GM12891 (cell line): Measurements from ENCODE around the gene USF2.
"Not testable (repeated sequence)": the region's sequence is repeated elsewhere in the genome, so short reads cannot be mapped to it uniquely, and the experiment has no call there.

Experiments used
- DNase-seq: peaks from one replicate; pipeline ENCODE4 v3.0.0; 2011; ENCODE audit warnings: low spot score; ENCODE audit not compliant: insufficient read length
- FAIRE-seq: peaks from 2 replicates; lab custom pipeline; 2011; peaks lifted over from hg19 to GRCh38; lab: Jason Lieb, UNC
- PAX5 ChIP-seq: IDR thresholded peaks from 2 replicates; pipeline ENCODE4 v1.6.1; 2011; ENCODE audit warnings: low read length, moderate library complexity, mild to moderate bottlenecking; ENCODE audit not compliant: insufficient read depth, severe bottlenecking
- POLR2A ChIP-seq: IDR thresholded peaks from 2 replicates; pipeline ENCODE4 v1.6.1; 2011; ENCODE audit warnings: low read depth, low read length, control low read depth
- POLR2AphosphoS5 ChIP-seq: IDR thresholded peaks from 2 replicates; pipeline ENCODE4 v1.6.1; 2011; ENCODE audit warnings: low read depth, low read length, control low read depth
- POU2F2 ChIP-seq: IDR thresholded peaks from 2 replicates; pipeline ENCODE4 v1.6.1; 2011; ENCODE audit warnings: low read depth, mild to moderate bottlenecking, control low read depth, low read length, moderate library complexity
- SPI1 ChIP-seq: IDR thresholded peaks from 2 replicates; pipeline ENCODE4 v1.6.1; 2011; ENCODE audit warnings: low read depth, low read length, control low read depth
- TAF1 ChIP-seq: IDR thresholded peaks from 2 replicates; pipeline ENCODE4 v1.6.1; 2011; ENCODE audit warnings: low read depth, low read length, control low read depth

Gene USF2

DNA sequence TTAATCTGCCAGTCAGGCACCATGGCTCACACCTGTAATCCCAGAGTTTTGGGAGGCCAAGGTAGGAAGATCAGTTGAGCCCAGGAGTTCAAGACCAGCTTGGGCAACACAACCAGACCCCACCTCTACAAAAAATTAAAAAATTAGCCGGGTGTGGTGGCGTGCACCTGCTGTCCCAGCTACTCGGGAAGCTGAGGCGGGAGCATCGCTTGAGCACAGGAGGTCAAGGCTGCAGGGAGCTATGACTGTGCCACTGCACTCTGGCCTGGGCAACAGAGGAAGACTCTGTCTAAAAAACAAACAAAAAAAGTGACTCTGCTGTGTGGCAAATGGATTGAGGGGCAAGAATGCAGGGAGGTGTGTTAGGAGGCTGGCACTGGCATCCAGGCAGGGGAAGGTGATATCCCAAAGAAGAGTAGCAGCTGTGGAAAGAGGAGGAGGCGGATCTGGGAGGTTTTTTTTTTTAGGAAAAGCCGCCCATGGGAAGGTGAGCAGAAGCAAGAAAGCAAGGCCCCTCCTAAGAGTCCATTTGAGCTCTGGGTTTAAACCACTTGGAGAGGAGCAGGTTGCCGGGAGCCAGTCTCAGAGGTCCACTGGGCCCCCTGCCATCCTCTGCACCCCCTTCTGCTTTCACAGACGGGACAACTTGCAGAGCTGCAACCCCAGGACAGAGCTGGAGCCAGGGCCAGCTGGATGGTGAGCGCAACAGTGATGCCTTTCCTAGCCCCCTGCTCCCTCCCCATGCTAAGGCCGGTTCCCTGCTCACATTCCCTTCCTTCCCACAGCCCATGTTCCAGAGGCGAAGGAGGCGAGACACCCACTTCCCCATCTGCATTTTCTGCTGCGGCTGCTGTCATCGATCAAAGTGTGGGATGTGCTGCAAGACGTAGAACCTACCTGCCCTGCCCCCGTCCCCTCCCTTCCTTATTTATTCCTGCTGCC, 15.7 kb downstream of the USF2 start:
- FAIRE-seq = no peak
- TF ChIP-seq SPI1 (no peak), TAF1 (no peak), PAX5 (no peak), POLR2A (no peak), POU2F2 (no peak), POLR2AphosphoS5 (no peak)
- no peak for DNase-seq

DNA sequence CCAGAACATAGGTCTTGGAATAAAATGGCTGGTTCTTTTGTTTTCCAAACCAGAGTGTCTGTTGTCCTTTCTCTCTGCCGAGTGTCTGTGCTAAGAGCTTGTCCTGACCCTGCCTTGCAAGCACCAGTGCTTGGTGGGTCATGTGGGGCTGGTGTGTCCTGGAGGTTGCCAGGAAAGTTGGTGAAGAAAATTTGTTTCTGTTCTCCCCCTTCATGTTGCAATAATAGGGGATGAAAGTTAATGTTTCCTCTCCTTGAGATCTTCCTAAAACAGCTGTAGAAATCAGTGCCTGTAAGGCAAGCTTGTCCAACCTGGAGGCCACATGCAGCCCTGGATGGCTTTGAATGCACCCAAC, 16.3 kb downstream of the USF2 start:
- DNase-seq = no peak
- TF ChIP-seq POLR2AphosphoS5 (no peak), TAF1 (no peak), PAX5 (no peak), POU2F2 (no peak), SPI1 (no peak)
- FAIRE-seq = no peak

DNA sequence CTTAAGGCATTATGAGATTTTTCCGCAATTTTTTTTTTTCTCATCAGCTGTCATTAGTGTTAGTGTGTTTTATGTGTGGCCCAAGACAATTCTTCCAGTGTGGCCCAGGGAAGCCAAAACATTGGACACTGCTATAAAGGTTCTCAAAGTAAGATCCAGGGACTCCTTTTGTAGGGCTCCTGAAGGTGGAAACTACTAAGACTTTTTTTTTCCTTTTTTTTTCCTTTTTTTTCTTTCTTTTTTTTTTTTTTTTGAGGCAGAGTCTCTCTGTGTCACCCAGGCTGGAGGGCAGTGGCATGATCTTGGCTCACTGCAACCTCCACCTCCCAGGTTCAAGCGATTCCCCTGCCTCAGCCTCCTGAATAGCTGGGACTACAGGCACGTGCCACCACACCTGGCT, 16.7 kb downstream of the USF2 start:
- DNase-seq, FAIRE-seq: not testable (repeated sequence)

DNA sequence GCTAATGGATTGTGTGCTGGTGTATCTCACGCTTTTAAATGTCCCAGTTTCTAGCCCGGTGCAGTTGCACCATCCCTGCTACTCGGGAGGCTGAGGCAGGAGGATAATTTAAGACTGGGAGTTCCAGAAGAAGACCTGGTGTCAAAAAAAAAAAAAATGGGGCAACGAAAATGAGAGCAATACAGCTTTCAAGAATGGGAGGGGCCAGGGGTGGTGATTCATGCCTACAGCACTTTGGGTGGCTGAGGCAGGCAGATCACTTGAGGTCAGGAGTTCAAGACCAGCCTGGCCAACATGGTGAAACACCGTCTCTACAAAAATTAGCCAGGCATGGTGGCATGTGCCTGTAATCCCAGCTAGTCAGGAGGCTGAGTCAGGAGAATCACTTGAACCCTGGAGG, 17.3 kb downstream of the USF2 start:
- not testable (repeated sequence) for DNase-seq, FAIRE-seq

DNA sequence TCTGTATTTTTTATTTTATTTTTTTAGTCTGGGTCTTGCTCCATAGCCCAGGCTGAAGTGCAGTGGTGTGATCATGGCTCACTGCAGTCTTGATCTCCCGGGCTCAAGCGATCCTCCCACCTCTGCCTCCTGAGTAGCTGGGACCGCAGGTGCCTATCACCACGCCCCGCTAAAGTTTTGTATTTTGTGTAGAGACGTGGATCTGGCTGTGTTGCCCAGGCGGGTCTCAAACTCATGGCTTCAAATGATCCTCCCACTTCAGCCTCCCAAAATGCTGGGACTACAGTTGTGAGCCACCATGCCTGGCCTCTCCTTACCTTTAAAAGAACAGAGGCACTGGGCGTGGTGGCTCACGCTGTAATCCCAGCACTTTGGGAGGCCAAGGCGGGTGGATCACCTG, 19.0 kb downstream of the USF2 start:
- no peak for DNase-seq
- TF ChIP-seq POU2F2 (no peak), TAF1 (no peak), POLR2A (no peak), SPI1 (no peak), POLR2AphosphoS5 (no peak)
- FAIRE-seq = no peak

DNA sequence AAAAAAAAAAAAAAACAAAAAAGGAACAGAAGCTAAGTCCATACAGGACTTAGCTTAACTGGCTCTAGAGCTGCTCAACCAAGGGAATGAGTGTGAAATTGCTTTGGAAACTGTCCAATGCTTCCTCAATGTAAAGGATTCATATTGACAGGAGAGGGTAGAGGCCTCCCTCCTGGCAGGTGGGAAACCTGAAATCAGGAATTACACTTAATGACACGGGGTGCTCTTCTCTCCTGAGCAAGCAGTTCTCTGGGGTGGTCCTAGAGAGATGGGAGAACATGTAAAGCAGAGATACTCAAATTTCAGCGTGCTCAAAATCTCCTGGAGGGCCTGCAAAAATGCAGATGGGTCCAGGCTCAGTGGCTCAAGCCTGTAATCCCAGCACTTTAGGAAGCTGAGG, 19.6 kb downstream of the USF2 start:
- no peak for FAIRE-seq
- no peak for TF ChIP-seq TAF1
- TF ChIP-seq SPI1 = no peak
- no peak for TF ChIP-seq POLR2A
- TF ChIP-seq PAX5 = no peak
- no peak for TF ChIP-seq POU2F2
- no peak for TF ChIP-seq POLR2AphosphoS5
- no peak for DNase-seq

DNA sequence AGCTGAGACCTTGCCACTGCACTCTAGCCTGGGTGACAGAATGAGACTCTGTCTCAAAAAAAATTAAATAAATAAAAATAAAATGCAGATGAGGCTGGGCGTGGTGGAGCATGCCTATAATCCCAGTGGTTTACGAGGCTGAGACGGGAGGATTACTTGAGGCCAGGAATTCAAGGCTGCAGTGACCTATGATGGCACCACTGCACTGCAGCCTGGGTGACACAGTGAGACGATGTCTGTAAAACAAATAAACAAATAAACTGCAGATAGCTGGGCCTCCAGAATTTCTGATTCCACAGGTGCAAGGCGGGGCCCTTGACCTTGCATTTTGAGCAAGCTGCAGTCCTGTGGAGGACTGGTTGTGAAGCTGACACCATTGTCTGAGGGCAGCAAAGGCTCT, 20.1 kb downstream of the USF2 start:
- DNase-seq = no peak
- FAIRE-seq = no peak

DNA sequence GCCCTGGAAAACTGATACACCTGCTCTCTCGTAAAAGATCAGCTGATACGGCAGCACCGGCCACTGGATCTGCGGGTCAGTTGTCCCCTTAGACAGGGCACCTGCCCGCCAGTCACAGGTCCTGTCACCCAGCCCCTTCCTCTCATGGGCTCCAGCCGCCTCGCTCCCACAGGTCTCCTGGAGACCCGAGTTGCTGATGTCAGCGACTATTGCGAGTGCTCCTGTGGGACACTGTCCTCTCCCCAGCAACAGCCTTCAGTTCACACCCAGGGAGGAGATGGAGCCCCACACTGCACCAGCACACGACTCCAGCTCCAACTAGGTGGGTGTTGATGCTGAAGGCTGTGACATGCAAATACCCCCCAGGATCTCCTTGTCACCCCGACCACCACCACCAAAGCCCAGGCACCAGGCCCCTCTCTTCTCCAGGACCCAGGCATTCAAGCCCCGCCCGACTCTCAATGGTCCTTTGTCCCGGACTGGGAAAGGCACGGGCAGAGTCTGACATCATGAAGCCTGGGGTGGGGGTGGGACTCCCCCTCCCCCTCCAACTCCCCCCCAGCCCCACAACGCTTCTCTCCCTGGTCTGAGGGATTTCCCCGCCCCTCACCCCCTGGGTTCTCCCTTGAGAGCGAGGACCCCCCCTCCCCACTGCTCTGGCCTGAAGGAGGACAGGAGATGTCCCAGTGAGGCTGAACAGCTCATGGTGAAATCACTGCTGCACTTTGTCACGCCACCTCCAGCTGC, 21.8 kb downstream of the USF2 start:
- TF ChIP-seq POLR2A (no peak), TAF1 (no peak)
- DNase-seq (no peak), FAIRE-seq (no peak)

More for the DNA sequence above, 20.1 kb downstream of the USF2 start:
- TF ChIP-seq POLR2AphosphoS5 (no peak), PAX5 (no peak), TAF1 (no peak), POU2F2 (no peak), SPI1 (no peak), POLR2A (no peak)

DNA sequence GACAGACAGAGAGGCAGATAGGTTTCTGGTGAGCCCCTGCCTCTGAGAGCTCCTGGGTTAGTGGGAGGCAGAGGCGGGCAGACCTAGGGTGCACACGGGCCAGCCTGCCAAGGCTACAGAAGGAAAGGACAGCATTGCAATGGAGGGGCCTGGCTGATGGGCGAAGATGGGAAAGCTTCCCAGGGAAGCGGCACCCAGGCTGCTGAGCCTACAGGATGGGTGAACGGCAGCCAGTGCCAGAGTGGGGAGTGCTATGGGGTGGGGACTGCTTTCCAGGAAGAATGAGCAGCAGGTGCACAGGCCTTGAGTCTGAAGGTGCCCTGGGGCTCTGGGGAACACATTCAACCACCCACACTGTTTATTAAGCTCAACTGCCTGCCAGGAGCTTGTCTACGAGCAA, 22.5 kb downstream of the USF2 start:
- FAIRE-seq (no peak), DNase-seq (no peak)
- TF ChIP-seq SPI1 = no peak
- no peak for TF ChIP-seq POLR2A
- TF ChIP-seq PAX5 = no peak

DNA sequence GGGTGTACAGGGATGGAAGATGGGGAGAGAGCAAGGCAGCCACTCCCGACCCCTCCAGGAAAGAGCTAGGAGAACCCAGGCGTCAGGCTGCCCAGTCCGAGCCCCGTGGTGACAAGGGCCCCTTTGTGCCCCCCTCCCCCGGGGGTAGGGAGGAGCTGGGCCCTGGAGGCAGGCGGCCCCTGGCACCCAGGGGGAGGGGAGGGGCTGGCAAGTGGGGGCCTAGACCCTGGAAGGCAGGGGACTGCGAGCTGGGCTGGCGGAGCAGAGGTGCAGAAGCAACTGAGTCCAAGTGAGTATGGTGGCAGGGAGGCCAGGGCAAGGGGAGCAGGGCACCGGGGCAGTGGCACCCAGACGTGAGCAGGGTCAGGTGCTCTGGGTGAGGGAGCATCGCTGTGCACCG, 23.2 kb downstream of the USF2 start, which contains the start of gene MAG:
Gene MAG (plus strand): TSS at position 246 of the 400 bp plus-strand sequence. CDS start 3,248 bp downstream, outside the sequence.
- no peak for TF ChIP-seq SPI1
- DNase-seq = no peak
- FAIRE-seq = no peak
